ENCODE results near the gene SYT3.

GRCh38 chr19:50652722-50653121, 13.0 kb upstream of the SYT3 start:
- TF ChIP-seq, protein P1, sequence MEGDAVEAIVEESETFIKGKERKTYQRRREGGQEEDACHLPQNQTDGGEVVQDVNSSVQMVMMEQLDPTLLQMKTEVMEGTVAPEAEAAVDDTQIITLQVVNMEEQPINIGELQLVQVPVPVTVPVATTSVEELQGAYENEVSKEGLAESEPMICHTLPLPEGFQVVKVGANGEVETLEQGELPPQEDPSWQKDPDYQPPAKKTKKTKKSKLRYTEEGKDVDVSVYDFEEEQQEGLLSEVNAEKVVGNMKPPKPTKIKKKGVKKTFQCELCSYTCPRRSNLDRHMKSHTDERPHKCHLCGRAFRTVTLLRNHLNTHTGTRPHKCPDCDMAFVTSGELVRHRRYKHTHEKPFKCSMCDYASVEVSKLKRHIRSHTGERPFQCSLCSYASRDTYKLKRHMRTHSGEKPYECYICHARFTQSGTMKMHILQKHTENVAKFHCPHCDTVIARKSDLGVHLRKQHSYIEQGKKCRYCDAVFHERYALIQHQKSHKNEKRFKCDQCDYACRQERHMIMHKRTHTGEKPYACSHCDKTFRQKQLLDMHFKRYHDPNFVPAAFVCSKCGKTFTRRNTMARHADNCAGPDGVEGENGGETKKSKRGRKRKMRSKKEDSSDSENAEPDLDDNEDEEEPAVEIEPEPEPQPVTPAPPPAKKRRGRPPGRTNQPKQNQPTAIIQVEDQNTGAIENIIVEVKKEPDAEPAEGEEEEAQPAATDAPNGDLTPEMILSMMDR (IDR thresholded peaks at IDR 0.05; ENCODE audit: extremely low read depth in 1 of 2, insufficient read depth in 1 of 2, low read depth in 1 of 2, low read length in 2 of 2): no peak
- TF ChIP-seq MYC (IDR thresholded peaks at IDR 0.05; ENCODE audit: low read depth, low read length) (no peak), POLR2A (IDR thresholded peaks at IDR 0.05; ENCODE audit: low read depth, low read length) (no peak), JUN (IDR thresholded peaks at IDR 0.05; ENCODE audit: borderline replicate concordance, insufficient read depth, insufficient read length, low read depth) (no peak), GATA2 (IDR thresholded peaks at IDR 0.05; ENCODE audit: insufficient read depth, insufficient read length, low read depth, low read length) (no peak), POLR2AphosphoS5 (IDR thresholded peaks at IDR 0.05; ENCODE audit: insufficient read depth, low read depth, low read length) (no peak)
